GM18867 (cell line): ENCODE measurements around the gene C1QBP.
"Not testable (repeated sequence)": the region's sequence is repeated elsewhere in the genome, so short reads cannot be mapped to it uniquely, and the experiment has no call there.

Experiments
- ATAC-seq: cut with Tn5 transposase; IDR thresholded peaks from one replicate; pipeline ENCODE4 v1.9.1; 2021; ENCODE audit warnings: mild to moderate bottlenecking, moderate library complexity; ENCODE audit not compliant: unreplicated experiment

Gene C1QBP

DNA sequence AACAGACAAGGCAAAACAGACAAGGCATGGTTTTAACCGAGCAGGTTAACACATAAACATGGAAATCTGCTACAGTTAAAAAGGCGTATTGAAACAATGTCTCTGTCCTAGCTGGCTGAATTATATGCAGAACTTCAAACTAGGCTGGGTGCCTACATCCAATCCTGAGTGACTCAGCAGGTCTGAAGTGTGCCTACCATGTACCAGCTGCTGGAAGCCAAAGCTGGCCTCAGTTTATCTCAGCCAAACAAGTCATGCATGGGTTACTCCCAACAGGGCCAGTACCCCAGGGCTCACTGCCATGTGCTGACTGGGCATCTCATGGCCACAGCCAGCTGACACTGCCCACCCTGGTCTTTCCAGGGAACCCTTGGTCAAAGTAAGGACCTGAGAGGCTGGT, 4.0 kb downstream of the C1QBP start:
- ATAC-seq = no peak

DNA sequence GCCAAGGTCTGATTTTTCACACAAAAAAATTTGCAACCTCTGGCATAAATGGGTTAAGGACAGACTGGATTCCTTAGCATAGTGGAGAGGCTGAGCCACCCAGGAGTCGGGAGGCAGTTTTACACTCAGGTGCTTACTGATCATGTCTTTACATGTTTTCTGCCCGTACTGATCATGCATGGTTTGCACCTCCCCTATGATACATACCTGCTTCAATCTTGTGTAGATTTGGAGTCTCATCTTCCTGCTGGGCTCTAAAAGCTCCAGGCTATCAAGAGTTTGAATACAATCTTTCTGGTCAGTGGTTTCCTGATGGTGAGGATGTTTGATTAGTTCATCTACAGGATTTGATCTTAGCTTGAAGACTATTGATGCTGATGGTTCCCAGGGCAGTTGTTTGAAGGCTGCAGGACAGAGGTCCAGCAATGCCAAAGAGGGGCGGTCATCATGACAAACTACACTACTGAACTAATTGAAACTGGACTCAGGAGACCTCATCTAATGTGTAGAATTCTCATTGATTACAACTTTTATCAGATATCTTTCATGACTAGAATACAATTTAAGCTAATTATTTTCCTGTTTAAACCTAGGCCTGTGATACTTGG, 6.9 kb downstream of the C1QBP start:
- no peak for ATAC-seq

DNA sequence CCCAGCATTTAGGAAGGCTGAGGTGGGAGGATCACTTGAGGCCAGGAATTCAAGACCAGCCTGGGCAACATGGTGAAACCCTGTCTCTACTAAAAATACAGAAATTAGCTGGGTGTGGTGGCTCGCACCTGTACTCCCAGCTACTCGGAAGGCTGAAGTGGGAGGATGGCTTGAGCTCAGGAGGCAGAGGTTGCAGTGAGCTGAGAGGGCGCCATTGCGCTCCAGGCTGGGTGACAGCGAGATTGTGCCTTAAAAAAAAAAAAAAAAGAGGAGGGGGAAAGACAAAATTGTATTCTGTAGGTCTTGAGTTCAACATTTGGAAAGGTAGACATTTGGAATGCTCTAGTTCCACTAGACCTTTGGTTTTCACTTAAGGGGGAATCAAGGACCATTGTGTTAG, 7.7 kb downstream of the C1QBP start:
- ATAC-seq = not testable (repeated sequence)

- ATAC-seq = no peak
Measured at GRCh38 chr17:5430413-5430999, 8.4 kb downstream of the C1QBP start.

DNA sequence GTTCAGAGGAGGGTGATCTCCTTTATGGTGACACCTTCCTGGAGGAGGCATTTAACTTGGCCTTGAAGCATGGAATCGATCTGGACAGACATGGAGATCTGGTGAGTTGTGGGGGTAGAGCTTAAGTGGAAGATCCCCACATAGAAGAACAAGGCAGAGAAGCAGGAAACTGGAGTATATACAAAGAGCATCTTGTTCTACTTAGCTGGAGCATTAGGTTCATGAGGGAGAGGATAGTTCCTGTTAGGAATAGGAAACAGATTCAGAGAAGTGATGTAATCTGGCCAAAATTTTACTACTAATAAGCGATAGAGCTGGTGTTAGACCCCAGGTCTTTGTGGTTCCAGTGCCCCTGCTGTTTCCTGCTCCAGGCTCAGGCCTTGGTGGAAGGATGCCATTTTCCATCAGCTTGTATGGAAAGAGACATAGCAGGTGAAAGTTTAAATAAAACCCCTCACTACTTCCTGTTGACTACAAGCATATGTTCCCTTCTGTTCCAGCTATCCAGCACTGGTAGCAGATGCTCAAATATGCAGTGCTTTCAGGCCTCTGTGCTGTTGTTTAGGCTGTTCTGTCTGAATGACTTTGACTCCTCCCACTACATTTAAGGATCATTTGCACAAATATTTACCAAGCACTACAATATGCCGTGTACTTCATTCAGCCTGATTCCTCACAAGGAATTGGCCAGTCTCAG, 9.6 kb downstream of the C1QBP start:
- ATAC-seq = no peak

- no peak for ATAC-seq
Measured at GRCh38 chr17:5425826-5426225, 13.1 kb downstream of the C1QBP start.

DNA sequence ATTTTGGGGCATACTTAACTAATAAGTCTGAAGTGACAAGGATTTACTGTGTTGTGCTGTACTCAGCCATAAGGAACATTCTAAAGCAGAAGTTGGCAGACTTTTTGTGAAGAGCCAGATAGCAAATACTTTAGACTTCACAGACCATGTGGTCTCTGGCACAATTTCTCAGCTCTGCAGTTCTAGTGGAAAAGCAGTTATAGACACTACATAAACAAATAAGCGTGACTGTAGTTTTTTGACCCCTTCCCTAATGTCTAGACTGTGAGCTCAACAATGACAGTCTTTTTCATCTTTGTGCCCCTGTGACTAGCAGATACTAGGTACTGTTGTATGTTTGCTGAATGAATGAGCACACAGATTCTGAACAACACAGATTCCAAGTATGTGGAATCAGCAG, 14.0 kb downstream of the C1QBP start:
- ATAC-seq = no peak

GRCh38 chr17:5422505-5422904, 16.4 kb downstream of the C1QBP start:
- no peak for ATAC-seq

DNA sequence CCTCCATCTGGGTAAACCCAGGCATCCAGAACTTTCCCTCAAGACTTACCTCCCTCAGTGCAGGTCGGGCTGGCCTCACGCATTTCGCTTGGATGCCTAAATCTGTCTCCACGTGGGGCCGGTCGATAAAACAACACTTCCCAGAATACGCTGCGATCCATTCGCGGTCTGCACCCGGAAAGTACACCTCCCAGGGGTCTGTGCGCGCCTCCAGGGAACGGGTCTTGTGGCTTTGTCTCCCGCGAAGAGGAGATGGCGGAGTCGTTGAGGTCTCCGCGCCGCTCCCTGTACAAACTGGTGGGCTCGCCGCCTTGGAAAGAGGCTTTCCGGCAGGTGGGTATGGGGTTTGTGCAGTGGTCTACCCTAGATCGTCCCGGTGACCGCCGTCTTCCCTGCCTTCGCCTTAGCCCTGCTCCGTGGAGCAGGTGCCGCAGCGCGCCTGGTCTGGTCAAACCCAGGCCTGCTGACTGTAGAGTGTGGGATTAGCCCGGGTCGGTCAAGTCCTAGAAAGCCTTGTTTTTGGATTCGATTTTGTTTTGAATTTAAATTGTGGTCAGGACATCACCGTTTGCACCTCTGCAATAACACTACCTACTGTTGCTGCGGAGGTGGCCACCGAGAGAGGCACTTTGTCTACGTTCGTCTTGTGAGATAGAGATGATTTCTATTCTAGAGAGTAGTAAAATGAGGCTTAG, 18.8 kb downstream of the C1QBP start, which contains the start of gene RPAIN:
Gene RPAIN (plus strand): TSS at position 224 of the 695 bp plus-strand sequence. CDS start 29 bp downstream, at position 253.
- ATAC-seq = peak; percentile 45

- peak; percentile 85 for ATAC-seq
Measured at GRCh38 chr17:5419356-5419958, 19.5 kb downstream of the C1QBP start, which contains the start of gene NUP88. NUP88 (minus strand) TSS chr17:5419662; CDS start chr17:5419650, 12 bp downstream.

GRCh38 chr17:5418858-5419355, 20.0 kb downstream of the C1QBP start:
- ATAC-seq = peak; percentile 38

- no peak for ATAC-seq
Measured at GRCh38 chr17:5416901-5417300, 22.1 kb downstream of the C1QBP start.

- no peak for ATAC-seq
Measured at GRCh38 chr17:5413682-5414081, 25.3 kb downstream of the C1QBP start.

DNA sequence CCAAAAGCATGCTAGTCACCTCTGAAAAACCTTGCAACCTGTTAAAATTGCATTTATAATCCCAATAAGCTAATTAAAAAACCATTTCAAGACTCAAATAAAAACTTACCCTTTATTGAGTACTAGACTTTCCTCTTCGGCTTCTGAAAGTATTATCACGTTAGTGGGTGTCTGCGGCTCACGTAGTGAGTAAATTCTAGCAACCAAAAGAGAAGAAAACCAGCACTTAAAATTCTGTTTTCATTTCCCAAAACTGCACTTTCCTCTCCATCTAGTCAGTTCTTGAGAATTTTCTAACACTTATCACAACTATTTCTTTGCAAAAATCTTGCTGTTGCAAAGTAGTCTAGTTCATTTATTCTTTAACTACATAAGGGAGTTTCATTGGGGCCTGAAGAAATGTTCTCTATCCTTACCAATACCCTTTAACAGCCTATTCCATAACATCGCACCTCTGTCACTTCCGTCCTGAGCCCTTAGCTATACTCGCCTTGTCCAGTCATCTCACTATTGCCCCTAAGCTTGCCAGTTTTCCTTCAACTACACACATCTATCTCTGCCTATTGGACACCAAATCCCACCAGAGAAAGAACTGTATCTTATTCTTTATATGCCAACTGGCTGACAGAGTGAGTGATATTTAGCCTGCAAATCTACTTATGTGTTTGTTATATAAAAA, 28.2 kb downstream of the C1QBP start:
- ATAC-seq = peak; percentile 45

DNA sequence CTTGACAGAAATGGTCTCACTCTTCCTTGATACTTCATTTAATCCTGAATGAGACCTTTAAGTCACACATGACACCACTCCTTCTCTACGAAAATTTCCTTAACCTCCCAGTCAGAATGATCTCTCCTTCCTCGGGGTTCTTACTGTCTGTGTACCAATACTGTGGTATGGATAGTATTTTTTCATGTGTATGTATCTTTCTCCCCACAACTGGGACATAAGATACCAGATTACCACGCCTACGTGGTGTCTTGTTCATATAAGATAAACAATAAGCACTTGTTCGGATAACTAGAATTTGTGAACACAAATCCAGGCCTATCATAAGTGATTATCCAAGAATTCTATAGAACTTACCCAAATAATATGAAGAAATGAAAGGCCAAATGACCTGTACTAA, 30.8 kb downstream of the C1QBP start:
- no peak for ATAC-seq

- no peak for ATAC-seq
Measured at GRCh38 chr17:5405400-5405799, 33.6 kb downstream of the C1QBP start.

- no peak for ATAC-seq
Measured at GRCh38 chr17:5399767-5400166, 39.2 kb downstream of the C1QBP start.

GRCh38 chr17:5396612-5397011, 42.3 kb downstream of the C1QBP start:
- ATAC-seq = no peak

GRCh38 chr17:5391678-5392077, 47.3 kb downstream of the C1QBP start:
- no peak for ATAC-seq
